GM19468 (cell line): Measurements from ENCODE around the gene KCNS1.

Experiments used
- ATAC-seq: cut with Tn5 transposase; IDR thresholded peaks from one replicate; pipeline ENCODE4 v1.9.1; 2021; ENCODE audit warnings: mild to moderate bottlenecking, moderate library complexity, moderate number of reproducible peaks; ENCODE audit not compliant: unreplicated experiment; ENCODE audit errors: extremely low read depth

The KCNS1 gene

DNA sequence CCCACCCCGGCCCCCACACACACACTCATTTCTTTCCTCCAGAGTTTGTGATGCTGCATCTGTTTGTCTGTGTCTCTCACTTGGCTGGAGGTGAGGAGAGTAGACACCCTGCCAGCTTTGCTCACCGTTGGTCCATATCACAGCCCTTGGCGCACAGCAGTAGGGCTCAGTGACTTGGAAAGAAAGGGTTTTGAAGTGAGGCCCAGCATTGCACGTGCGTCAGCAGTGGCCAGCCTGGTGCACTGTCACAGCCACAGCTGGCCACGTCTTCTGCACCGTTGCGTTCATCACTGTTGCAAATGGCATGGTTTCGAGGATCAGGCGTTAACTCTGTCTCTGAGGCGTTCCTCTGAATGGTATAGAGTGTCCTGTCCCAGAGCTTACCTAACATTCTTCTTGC is 10.4 kb upstream of the KCNS1 start:
- no peak for ATAC-seq

DNA sequence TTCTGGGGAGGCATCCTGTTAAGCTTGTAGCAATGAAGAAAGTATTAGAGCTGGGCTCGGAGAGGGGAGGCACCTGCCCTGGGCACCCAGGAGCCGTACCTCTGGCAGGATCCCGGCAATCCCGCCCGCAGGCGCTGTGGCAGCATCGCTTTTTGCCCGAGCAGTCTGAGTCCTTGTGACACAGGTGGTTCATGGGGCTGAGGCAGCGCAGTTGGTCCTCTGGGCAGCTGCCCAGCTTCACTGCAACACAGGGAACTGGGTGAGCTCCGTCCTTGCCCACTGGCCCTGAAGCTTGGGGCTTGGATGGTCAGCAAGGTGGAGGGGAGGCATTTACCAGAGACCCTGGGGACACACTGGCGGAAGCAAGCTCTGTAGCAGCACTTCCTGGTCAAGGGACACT is 9.4 kb upstream of the KCNS1 start:
- no peak for ATAC-seq

DNA sequence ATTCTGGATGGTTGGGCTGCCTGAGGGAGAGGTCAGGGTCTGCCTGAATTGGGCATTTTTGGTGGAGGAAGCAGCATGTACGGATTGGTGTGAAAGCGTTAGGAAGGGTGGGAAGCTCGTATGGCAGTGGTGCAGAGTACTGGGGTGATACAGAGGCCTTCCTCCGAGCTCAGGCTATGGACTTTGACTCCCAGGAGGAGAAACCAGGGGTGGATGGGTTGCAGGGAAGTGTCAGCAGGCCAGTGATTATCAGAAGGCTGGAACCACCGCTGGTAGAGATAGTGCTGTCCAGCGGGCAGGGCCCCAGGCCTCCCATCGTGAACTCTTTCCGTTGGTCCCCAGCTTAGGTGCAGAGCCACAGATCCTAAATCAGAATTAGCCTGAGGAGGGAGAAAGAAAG is 8.7 kb upstream of the KCNS1 start:
- no peak for ATAC-seq

DNA sequence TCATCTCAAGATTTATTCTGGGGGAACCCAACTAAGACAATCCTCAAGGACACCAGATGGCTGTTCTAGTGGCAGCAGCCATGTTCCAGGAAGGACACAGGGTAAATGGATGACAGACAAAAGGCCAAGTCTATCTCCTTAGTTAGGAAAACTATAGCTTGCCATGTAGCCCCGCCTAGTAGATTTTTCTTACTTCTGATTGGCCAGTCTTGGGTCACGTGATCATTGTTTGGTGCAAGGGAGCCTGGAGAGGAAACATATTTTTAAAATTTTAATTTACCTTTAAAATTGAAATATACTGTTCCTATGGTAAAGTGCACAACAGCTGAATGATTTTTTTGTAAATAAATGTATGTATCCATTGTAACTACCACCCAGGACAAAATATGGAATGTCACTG is 4.4 kb upstream of the KCNS1 start:
- no peak for ATAC-seq

DNA sequence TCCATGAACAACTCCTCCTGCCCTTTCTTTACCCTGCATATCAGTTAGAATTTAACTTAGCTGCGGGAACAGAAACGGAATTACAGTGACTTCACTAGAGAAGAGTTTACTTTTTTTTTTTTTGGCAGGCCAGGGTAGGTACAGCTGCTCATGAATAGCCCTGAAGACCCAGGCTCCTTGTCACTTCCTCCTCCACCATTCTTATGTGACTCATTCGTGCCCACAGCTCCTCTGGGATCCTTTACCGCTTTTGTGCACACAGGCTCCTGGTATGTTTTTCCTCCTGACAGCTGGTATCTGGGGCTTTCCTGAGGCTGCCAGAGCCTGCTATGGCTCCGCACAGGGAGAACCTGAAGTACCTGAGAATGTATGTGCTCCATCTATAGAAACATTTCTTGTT is 3.9 kb upstream of the KCNS1 start:
- ATAC-seq: no peak

DNA sequence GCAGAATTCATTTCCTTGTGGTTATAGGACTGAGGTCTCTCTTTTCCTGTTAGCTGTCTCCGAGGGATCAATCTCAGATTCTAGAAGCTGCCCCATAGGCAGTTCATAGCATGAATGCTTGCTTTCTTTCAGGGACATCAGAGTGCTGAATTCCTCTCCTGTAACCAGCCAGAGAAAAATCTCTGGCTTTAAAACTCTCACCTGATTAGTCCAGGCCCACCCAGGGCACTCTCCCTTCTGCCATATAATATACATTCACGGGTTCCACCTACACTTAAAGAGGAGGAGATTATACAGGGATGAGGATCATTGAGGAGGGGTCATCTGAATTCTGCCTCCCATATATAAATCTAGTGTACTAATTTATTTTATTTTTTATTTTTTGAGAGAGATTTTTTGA is 2.1 kb upstream of the KCNS1 start:
- ATAC-seq: no peak

DNA sequence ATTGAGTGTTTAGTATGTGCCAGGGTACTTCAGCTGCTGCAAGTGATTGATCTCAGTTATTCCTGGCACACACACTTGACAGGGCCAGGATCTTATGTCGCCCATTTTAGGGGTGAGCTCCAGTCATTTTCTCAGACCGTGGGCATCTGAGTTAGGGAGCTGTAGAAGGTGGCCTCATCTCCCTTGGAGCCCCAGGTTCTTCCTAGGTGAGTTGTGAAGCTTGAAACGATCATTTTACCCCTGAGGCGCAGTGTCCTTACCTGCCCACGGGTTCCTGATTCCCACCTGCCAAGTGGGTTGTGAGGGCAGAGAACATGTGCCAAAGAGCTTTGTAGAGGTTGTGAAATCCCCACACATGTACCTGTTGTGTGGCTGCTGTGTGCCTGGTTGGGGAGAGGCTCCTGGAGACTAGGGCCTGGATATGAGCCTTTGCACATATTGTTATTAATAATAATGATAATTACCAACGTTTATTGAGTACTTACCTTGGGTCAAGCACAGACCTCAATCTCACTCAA is 465 bp upstream of the KCNS1 start:
- no peak for ATAC-seq

DNA sequence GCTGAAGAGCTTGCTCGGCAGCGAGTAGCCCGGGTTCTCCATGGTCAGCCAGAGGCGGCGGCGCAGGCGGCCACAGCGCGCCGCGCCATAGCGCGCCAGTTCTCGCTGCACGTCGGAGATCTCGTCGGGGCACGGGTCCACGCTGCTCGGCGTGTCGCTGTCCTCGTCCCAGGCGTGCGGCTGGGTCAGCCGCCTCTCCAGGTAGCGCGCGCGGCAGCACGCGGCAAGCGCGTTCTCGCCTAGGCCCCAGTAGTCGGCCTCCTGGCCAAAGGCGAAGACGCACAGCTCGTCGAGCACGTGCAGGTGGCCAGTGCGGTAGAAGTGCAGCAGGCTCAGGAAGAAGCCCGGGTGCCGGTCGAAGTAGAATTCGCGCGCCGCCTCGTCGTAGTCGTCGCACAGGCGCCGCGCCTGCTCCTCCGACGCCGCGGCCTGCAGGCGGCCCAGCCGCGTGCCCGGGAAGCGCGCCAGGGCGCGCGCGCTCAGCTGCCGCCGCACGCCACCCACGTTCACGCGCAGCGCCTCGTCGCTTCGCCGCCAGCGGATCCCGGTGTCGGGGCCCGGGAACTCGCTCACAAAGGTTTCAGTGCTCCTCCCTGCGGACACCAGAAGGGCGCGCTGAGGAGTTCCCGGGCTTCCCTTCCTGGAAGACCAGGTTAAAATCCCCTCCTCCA is 2.7 kb downstream of the KCNS1 start:
- no peak for ATAC-seq

DNA sequence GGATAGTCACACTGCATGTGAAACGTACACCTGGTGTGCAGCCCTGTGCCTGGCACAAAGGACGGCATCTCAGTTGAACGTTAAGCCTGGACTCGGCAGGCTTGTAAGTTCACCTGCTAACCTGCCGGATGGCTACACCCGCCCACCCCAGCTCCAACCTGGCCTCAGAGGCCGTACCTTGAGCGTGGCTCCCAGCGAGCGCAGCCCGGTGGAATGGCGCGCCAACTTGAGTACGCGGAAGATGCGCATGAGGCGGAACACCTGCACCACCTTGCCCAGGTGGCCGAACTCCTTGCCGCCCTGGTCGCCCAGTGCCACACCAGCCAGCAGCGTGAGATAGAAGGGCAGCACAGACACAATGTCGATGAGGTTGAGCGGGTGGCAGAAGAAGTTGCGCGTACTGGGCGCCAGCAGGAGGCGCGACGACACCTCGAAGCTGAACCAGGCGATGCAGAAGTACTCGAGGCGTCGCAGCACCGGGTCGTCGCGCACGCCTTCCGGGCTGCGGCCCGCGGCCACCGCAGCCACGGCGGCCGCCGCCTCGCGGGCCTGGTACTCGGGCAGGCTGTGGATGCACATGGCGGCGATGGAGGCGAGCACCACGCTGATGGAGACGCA is 3.3 kb downstream of the KCNS1 start:
- ATAC-seq: no peak

DNA sequence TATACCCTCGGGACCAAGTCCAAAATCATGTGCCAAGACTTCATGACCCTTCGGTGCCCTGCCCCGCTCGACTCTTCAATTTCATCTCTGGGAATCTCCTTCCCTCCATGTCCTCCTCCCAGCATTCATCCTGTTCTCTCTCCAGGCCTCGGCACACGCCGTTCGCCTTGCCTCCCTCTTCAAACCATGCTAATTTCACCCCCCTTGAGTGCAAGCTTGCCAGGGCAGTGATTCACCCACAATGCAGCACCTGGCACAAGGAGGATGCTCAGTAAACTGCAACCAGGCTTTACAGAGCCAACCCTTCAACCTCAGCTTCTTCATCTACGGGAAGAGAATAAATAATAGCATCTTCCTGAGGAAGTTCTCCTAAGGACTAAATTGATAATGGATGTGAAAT is 4.1 kb downstream of the KCNS1 start:
- ATAC-seq: no peak

DNA sequence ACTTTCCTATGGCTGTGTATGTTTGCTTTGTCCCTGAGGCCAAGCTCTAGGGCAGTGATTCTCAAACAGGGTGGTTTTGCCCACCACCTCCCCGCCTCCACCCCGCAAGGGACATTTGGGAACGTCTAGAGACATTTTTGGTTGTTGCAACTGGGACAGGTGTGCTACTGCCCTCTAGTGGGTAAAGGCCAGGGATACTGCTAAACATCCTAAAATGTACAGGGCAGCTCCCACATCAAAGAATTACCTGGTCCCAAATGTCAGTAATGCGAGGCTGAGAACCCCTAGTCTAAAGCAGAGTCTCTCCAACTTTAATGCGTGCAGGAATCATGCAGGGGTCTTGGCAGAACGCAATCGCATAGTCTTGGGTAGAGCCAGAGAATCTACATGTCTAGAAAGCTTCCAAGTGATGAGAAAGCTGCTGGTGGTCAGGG is 5.1 kb downstream of the KCNS1 start:
- ATAC-seq: no peak

DNA sequence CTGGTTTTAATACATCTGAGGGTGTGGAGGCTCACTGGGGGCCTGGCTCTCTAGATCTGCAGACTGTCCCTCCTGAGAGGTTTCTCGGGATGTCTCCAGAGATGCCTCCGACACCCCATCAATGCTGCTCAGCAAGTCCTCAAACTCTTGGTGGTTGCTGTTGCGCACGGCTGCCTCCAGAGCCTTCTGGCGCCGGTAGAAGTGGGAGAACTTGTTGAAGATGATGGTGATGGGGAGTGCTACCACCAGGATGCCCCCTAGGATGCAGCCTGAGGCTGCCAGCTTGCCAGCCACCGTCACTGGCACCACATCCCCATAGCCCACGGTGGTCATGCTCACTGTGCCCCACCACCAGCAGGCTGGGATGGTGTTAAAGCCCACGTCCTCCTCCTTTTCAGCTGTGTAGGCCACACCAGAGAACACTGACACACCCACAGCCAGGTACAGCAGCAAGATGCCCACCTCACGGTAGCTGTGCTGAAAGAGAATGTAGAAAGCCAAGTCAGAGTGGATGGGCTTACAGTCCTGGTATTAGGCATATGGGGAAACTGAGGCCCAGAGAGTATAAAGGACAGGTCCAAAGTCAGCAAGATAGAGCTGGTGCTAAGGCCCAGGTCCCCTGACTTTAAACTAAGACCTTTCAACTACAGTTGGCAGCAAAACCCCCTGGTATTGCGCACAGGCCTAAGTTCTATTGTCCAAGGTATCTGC is 5.9 kb downstream of the KCNS1 start:
- no peak for ATAC-seq

DNA sequence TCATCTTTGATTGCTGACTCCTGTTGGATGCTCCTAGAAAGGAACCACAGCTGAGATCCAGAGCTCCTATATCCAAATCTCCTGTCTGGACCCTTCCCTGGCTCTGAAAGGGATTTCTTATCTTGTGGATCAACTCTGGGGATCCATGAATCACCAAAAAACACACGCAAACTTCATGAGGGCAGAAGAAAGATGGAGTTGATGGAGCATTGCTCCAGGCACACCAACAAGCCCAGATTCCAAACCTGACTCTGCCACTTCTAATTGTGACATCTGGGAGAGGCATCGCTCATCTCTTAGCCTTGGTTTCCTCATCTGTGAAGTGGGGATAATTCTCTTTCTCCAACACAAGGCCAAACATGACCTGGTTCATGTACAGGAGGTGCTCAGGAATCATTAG is 6.7 kb downstream of the KCNS1 start:
- no peak for ATAC-seq

DNA sequence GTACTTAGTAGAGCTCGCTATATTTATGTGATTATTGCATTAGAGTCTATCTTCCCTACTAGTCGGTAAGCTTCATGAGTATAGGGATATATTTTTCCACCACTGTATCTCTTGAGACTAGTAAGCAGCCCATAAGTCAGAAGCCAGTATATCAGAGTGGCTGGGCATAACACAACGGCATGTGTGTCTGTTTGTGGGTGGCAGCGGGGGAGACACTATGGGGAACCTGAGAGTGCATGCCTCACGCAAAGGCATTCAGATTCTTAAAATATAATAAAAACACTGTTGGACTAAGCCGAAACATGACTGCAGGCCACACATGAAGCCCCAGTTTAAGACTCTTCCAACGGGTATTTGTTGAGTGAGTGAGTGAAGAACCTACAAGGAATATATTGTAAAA is 8.0 kb downstream of the KCNS1 start:
- no peak for ATAC-seq

DNA sequence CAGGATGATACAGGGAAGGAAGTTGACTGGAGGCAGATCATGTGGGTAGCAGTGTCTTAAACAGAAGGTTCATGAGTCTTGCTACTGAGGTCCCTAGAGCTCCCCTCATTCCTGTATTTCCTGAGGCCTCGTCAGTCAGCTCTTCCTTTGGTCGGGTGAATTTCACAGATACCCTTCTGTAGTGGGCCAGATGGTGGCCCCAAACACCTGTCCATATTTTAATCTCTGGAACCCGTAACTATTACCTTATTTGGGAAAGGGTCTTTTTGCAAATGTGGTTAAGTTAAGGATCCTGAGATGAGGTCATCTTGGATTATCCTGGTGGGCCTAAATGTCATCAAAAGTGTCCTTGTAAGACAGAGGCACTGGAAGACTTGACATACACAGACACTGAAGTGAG is 9.6 kb downstream of the KCNS1 start:
- ATAC-seq: no peak

DNA sequence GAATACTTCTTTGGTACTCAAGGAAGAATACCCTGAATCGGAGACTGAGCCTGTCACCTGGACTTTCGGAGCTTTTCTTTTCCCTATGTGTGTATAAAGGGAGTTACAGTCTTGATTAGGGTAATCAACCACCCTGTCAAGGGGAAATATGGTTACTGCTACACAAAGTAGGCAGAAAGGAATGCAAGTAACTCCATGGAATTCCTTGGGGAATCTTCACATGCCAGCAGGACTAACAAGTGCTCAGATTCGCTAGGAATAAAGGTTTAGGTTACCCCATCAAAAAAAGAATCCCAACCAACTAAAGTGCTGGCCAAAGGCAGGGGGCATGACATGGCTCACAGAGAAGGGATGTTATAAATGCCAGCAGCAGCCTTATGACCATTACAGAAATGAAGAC is 10.4 kb downstream of the KCNS1 start:
- no peak for ATAC-seq

DNA sequence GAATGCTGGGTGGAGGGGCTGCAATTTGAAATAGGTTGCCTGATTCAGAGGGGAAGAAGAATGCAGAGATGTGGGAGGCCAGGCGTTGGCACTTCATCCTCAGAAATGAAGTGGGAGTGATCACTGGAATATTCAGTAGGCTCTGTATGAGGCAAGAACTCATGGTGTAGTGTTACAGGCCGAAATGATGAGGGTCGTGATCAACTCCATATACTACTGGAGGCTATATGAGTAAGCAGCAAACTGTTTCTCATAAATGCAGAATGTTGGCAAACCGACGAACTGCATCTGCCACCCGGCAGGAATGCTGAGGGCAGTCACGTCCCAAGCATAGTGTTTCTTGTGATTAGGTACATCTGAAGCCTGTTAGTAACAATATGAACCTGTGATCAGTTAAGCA is 12.7 kb downstream of the KCNS1 start:
- no peak for ATAC-seq

DNA sequence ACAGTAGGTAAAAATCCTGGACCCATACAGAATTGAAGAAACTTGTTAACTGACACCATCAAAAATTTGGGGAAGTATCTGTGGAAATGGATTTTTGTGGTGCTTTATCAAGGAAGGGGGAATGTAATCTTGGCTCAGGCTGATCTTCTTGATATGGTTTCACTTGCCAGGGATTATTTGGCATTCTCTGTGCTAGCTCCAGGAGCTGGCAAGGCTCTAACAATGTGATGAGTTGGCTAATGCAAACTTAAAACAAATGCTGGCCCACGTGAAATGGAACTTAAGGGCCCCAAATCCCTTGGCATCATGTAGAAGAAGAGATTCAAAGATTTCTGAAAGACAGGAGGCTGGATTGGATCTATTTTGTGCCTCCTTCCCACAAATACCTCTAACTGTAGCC is 13.1 kb downstream of the KCNS1 start:
- no peak for ATAC-seq

DNA sequence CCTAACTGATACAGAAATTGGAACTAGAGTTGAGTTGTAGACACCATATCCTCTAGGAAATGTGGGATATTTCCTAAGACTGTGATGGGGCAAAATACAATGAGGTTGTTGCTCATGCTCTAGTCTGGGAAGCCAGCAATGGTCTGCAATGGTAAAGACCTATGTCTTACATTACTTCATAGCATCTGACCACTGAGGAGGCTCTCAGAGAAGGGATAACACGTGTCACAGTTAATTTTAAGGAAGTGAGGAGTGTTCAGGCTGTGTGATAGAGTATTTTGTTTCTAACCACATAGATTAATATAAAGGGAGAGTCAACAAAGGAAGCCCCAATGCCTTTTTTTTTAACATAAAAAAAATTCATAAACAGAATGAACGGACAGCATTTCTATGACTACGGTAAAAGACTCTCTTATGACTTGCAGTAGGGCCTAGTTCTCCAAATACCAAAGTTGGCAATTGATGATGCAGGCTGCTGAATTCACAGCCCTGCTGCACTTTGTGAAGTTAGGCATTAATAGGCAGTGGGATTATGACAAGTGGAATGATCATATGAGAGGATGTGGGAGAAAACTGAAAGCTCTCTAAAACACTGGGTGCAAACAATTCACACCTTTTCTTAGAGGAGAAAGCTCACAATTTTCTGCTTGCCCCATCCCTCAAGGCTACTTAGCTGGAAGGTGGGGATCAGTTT is 13.7 kb downstream of the KCNS1 start:
- ATAC-seq: no peak

DNA sequence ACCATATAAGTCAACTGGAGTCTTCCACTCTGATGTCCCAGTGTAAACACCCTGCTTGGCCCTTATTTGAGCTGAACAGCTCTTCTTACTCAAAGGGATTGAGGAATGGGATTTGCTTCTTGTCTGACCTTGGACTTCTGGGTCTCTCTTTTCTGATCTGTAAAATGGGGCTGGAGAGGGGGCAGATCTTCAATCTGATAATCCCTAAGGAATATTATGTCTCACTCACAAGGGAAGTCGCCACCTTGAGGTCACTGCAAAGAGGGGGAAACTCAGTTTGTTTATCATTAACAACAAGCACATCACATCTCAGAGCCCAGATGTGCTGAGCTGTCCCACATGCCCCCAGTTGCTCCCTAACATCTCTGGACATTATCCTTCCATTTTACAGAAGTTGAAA is 15.1 kb downstream of the KCNS1 start:
- ATAC-seq: no peak

DNA sequence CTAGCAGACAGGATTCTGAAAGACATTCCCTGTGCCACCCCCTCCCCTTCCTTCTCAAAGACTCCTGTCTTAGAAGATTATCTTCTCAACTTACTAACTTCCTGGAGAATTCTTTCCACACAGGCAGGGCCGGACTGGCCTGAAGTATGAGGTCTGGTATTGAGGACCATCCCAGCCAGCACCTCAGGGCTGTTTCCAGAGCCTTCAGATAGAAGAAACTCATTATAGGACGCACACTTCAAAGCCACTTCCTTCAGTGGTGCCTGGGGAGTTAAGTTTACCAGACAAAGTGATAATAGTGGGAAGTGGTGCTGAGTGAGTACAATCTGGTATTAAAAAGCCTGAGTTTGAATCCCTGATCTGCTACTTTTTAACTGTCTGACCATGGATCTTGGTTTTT is 15.6 kb downstream of the KCNS1 start:
- no peak for ATAC-seq
